Epithelial cell of esophagus (primary cell): ENCODE measurements around the gene MEX3D.
A peak's percentile ranks its signal among the peaks of the same experiment; 100 is the strongest.

ENCODE experiments used
- DNase-seq: peaks from one replicate; pipeline ENCODE4 v3.0.0; 2010; ENCODE audit warnings: low read depth
- H3K4me3 ChIP-seq: 2 replicates; pipeline ENCODE4 v1.5.1; 2011; ENCODE audit warnings: mild to moderate bottlenecking, low read length, control low read depth
- CTCF ChIP-seq: IDR thresholded peaks from 2 replicates; pipeline ENCODE4 v1.5.1; 2011; ENCODE audit warnings: low read depth, mild to moderate bottlenecking, low read length, control low read depth, inconsistent platforms; ENCODE audit not compliant: insufficient read depth; ENCODE audit errors: missing control alignments

Gene MEX3D

GRCh38 chr19:1606138-1606651 is 38.1 kb upstream of the MEX3D start:
- no peak for DNase-seq
- H3K4me3 ChIP-seq: peak overlapping the region; percentile 98
- no peak for TF ChIP-seq CTCF

- peak within 1 kb of the TSS; percentile 98 for H3K4me3 ChIP-seq
- peak; percentile 70 for TF ChIP-seq CTCF
- peak; percentile 95 for DNase-seq
Measured at GRCh38 chr19:1605236-1606137, 37.4 kb upstream of the MEX3D start, which contains the start of gene UQCR11. Gene UQCR11 (minus strand): TSS chr19:1605462. CDS start chr19:1605409, 53 bp downstream.

GRCh38 chr19:1602091-1602707 is 34.1 kb upstream of the MEX3D start:
- no peak for DNase-seq
- no peak overlapping the region for H3K4me3 ChIP-seq
- TF ChIP-seq CTCF: no peak

GRCh38 chr19:1601613-1602064 is 33.5 kb upstream of the MEX3D start:
- H3K4me3 ChIP-seq: no peak overlapping the region
- no peak for TF ChIP-seq CTCF
- no peak for DNase-seq

GRCh38 chr19:1599460-1599846 is 31.3 kb upstream of the MEX3D start:
- TF ChIP-seq CTCF: no peak
- H3K4me3 ChIP-seq: no peak overlapping the region
- DNase-seq: no peak

- H3K4me3 ChIP-seq: no peak overlapping the region
- no peak for DNase-seq
- TF ChIP-seq CTCF: no peak
Measured at GRCh38 chr19:1598777-1599459, 30.8 kb upstream of the MEX3D start.
